HFF-Myc (cell line): Measurements from ENCODE around the gene EFNB1.

Source experiments
- DNase-seq: peaks from one replicate; pipeline ENCODE4 v3.0.0-alpha.2; 2011; ENCODE audit warnings: low read depth; ENCODE audit errors: extremely low read depth
- H3K4me3 ChIP-seq: replicated peaks from 2 replicates; pipeline ENCODE4 v1.5.1; 2011; ENCODE audit warnings: low read depth, mild to moderate bottlenecking, control low read depth, low read length
- CTCF ChIP-seq: IDR thresholded peaks from 2 replicates; pipeline ENCODE4 v1.5.1; 2012; ENCODE audit warnings: mild to moderate bottlenecking, low read depth, low read length, control low read depth; ENCODE audit errors: missing control alignments

Gene EFNB1

GRCh38 chrX:68872171-68872570 is 43.4 kb downstream of the EFNB1 start:
- TF ChIP-seq CTCF, result no peak
- no peak for DNase-seq

DNA sequence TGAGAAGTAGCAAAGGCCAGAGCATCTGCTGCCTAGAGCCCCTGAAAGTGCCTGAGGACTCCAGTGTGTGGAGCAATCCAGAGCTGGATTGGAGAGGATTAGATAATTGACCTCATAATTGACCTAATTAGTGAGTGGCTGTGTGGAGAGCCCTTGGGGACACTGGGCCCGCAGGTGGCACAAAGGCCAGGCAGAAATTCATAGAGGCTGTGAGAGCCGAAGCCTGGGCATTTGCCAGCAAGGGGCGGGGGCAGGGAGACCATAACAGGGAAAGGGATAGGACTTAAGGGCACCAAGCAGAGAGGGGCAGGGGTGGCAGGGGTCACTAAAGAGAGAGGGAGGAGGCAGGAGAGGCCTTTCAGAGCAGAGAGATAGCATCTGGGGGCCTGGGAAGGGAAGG is 45.3 kb downstream of the EFNB1 start:
- no peak for TF ChIP-seq CTCF
- no peak for DNase-seq
- H3K4me3 ChIP-seq, result no peak overlapping the region

More at GRCh38 chrX:68872171-68872570, 43.4 kb downstream of the EFNB1 start:
- H3K4me3 ChIP-seq, result no peak overlapping the region

DNA sequence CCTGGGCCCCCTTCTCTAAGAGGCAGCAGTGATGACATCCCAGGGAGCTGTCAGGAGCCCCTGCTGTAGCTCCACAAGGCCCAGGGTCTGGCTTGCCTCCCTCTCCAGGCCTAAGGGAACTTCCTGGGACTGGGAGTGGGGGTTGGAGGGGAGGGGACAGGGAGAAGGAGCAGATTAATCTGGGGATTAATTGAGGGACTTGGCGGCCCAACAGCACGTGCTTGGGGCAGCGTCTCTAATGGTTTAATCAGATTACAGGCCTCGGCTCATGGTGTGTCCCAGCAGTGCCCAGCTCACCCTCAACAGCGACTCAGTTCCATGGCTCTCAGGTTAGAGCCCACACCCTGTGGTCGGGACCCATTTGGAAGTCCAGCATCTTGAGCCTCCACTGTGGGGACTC is 47.9 kb downstream of the EFNB1 start:
- TF ChIP-seq CTCF, result no peak
- DNase-seq, result no peak
- no peak overlapping the region for H3K4me3 ChIP-seq

DNA sequence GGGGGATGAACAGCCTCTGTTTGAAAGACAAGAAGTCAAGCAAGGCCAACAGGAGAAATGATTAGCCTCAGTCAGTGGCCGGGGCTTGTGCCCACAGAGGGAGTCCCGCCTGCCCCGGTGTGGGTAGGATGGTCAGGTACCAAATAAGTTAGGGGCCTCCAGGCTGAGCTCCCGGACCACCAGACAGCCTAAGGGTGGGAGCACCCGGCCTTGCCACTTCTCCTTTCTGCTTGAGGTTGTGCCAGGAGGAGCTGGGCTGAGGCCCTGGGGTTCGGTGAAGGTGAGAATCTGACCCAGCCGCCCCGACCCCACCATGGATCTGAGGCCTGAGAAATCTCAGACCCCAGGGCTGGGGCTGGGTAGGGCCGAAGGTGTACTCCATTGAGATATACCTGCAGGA is 48.8 kb downstream of the EFNB1 start:
- TF ChIP-seq CTCF, result no peak
- DNase-seq, result no peak
- no peak overlapping the region for H3K4me3 ChIP-seq

GRCh38 chrX:68878977-68879645 is 50.3 kb downstream of the EFNB1 start:
- no peak for TF ChIP-seq CTCF
- no peak for DNase-seq
- no peak overlapping the region for H3K4me3 ChIP-seq

GRCh38 chrX:68880846-68881552 is 52.2 kb downstream of the EFNB1 start:
- no peak overlapping the region for H3K4me3 ChIP-seq
- no peak for DNase-seq
- no peak for TF ChIP-seq CTCF
